Stimulated activated CD4-positive, alpha-beta T cell treated with anti-CD3 and anti-CD28 coated beads, Interleukin-12 subunit alpha, Interleukin-12 subunit beta, amount 100 ng/mL, for 24 hours (primary cell): ENCODE measurements around the gene CUEDC1.

Experiments
- DNase-seq, 2 experiments: peaks; one replicate each; pipeline ENCODE4 v3.0.0-alpha.2; 2020; ENCODE audit warnings: low read depth in 2 of 2

The CUEDC1 gene

GRCh38 chr17:57833179-57833939 is 121.9 kb downstream of the CUEDC1 start:
- DNase-seq: peak; percentile 45 to 65

- DNase-seq: no peak
These were observed 122.7 kb downstream of the CUEDC1 start for GRCh38 chr17:57832314-57833178.

GRCh38 chr17:57830880-57831279 is 124.3 kb downstream of the CUEDC1 start:
- DNase-seq: no peak

- no peak for DNase-seq
These were observed 131.5 kb downstream of the CUEDC1 start for GRCh38 chr17:57823469-57824401.

GRCh38 chr17:57819867-57820266 is 135.3 kb downstream of the CUEDC1 start:
- no peak for DNase-seq

- no peak for DNase-seq
These were observed 135.9 kb downstream of the CUEDC1 start for GRCh38 chr17:57819285-57819684.

- no peak for DNase-seq
These were observed 137.1 kb downstream of the CUEDC1 start for GRCh38 chr17:57818066-57818465.

- no peak for DNase-seq
These were observed 137.9 kb downstream of the CUEDC1 start for GRCh38 chr17:57817299-57817698.

- no peak for DNase-seq
These were observed 140.8 kb downstream of the CUEDC1 start for GRCh38 chr17:57814421-57814820.

- no peak for DNase-seq
These were observed 143.5 kb downstream of the CUEDC1 start for GRCh38 chr17:57811638-57812280.
